Measurements from ENCODE around the gene ATP8A1. TPM values are rescaled to one million over a fixed set of nuclear protein-coding genes. Genes with fewer than 3 reads are reported as not detected.

ATP8A1 gene
- polyA plus RNA-seq, 1 donor from 2014 or later: 45.8 TPM

- TF ChIP-seq SMC3 (conservative IDR thresholded peaks at IDR 0.05; ENCODE audit: poor library complexity): no peak
- TF ChIP-seq, protein P1, sequence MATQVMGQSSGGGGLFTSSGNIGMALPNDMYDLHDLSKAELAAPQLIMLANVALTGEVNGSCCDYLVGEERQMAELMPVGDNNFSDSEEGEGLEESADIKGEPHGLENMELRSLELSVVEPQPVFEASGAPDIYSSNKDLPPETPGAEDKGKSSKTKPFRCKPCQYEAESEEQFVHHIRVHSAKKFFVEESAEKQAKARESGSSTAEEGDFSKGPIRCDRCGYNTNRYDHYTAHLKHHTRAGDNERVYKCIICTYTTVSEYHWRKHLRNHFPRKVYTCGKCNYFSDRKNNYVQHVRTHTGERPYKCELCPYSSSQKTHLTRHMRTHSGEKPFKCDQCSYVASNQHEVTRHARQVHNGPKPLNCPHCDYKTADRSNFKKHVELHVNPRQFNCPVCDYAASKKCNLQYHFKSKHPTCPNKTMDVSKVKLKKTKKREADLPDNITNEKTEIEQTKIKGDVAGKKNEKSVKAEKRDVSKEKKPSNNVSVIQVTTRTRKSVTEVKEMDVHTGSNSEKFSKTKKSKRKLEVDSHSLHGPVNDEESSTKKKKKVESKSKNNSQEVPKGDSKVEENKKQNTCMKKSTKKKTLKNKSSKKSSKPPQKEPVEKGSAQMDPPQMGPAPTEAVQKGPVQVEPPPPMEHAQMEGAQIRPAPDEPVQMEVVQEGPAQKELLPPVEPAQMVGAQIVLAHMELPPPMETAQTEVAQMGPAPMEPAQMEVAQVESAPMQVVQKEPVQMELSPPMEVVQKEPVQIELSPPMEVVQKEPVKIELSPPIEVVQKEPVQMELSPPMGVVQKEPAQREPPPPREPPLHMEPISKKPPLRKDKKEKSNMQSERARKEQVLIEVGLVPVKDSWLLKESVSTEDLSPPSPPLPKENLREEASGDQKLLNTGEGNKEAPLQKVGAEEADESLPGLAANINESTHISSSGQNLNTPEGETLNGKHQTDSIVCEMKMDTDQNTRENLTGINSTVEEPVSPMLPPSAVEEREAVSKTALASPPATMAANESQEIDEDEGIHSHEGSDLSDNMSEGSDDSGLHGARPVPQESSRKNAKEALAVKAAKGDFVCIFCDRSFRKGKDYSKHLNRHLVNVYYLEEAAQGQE (IDR thresholded peaks at IDR 0.05; ENCODE audit: borderline replicate concordance): no peak
- TF ChIP-seq, protein P2, sequence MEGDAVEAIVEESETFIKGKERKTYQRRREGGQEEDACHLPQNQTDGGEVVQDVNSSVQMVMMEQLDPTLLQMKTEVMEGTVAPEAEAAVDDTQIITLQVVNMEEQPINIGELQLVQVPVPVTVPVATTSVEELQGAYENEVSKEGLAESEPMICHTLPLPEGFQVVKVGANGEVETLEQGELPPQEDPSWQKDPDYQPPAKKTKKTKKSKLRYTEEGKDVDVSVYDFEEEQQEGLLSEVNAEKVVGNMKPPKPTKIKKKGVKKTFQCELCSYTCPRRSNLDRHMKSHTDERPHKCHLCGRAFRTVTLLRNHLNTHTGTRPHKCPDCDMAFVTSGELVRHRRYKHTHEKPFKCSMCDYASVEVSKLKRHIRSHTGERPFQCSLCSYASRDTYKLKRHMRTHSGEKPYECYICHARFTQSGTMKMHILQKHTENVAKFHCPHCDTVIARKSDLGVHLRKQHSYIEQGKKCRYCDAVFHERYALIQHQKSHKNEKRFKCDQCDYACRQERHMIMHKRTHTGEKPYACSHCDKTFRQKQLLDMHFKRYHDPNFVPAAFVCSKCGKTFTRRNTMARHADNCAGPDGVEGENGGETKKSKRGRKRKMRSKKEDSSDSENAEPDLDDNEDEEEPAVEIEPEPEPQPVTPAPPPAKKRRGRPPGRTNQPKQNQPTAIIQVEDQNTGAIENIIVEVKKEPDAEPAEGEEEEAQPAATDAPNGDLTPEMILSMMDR (IDR thresholded peaks at IDR 0.05; ENCODE audit: poor library complexity, severe bottlenecking): no peak
- no peaks in the 10 kb centered on the region for H3K27me3 ChIP-seq (ENCODE audit: insufficient read depth, low read depth, low read length)
- no peak overlapping the region for H2AFZ ChIP-seq (ENCODE audit: low read depth, low read length)
- H3K4me2 ChIP-seq (ENCODE audit: low read length): no peak overlapping the region
- no peak overlapping the region for H3K9ac ChIP-seq (ENCODE audit: low read length)
- H3K27ac ChIP-seq (ENCODE audit: low read length): no peak overlapping the region
- H3K4me3 ChIP-seq (ENCODE audit: low read length): no peak overlapping the region
- no peaks in the 10 kb centered on the region for H3K9me3 ChIP-seq (ENCODE audit: low read length)
- no peaks in the 10 kb centered on the region for H3K79me2 ChIP-seq (replicated peaks; ENCODE audit: insufficient read depth, low read length)
- no peaks in the 10 kb centered on the region for H3K36me3 ChIP-seq (ENCODE audit: insufficient read depth, low read length)
- H4K20me1 ChIP-seq (ENCODE audit: insufficient read depth): no peaks in the 10 kb centered on the region
- no peaks in the 10 kb centered on the region for H3F3A ChIP-seq (ENCODE audit: insufficient read depth, low read length, poor library complexity, severe bottlenecking)
- H3K9me2 ChIP-seq (ENCODE audit: insufficient read depth, low read length): no peaks in the 10 kb centered on the region
Observed at GRCh38 chr4:42554072-42554471, 102.8 kb downstream of the ATP8A1 start.

DNA sequence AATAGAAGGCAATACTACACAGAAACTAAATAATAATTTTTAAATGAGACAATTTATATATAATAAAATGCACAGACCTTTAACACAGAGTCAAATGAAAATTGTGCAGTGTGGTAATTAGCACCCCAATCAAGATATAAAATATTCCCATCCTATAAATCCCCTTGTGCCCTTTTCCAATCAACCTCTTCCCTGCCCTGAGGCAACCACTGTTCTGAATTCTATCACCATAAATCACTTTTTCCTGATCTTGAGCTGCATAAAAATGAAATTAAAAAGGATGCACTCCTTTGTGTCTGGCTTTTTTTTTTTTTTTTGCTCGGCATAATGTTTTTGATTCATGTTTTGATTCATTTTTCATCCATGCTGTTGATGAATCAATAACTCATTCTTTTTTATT is 107.0 kb downstream of the ATP8A1 start:
- no peaks in the 10 kb centered on the region for H3K9me3 ChIP-seq (ENCODE audit: low read length)
- H4K20me1 ChIP-seq (ENCODE audit: insufficient read depth): no peaks in the 10 kb centered on the region
- no peak overlapping the region for H3K4me3 ChIP-seq (ENCODE audit: low read length)
- H3K27me3 ChIP-seq (ENCODE audit: insufficient read depth, low read depth, low read length): no peaks in the 10 kb centered on the region
- H3F3A ChIP-seq (ENCODE audit: insufficient read depth, low read length, poor library complexity, severe bottlenecking): no peaks in the 10 kb centered on the region
- H3K36me3 ChIP-seq (ENCODE audit: insufficient read depth, low read length): no peaks in the 10 kb centered on the region
- no peaks in the 10 kb centered on the region for H3K79me2 ChIP-seq (replicated peaks; ENCODE audit: insufficient read depth, low read length)
- H2AFZ ChIP-seq (ENCODE audit: low read depth, low read length): no peak overlapping the region
- no peak overlapping the region for H3K9ac ChIP-seq (ENCODE audit: low read length)
- H3K27ac ChIP-seq (ENCODE audit: low read length): no peak overlapping the region
- TF ChIP-seq MXI1 (conservative IDR thresholded peaks at IDR 0.05; ENCODE audit: poor library complexity, severe bottlenecking): no peak
- no peak for TF ChIP-seq EP300 (conservative IDR thresholded peaks at IDR 0.05; ENCODE audit: poor library complexity, severe bottlenecking)
- TF ChIP-seq RAD21 (conservative IDR thresholded peaks at IDR 0.05): no peak
- TF ChIP-seq, protein P2 (IDR thresholded peaks at IDR 0.05; ENCODE audit: poor library complexity, severe bottlenecking): no peak
- TF ChIP-seq TAF1 (IDR thresholded peaks at IDR 0.05; ENCODE audit: low read depth): no peak
- no peak for TF ChIP-seq POLR2AphosphoS5 (IDR thresholded peaks at IDR 0.05)
- no peak for TF ChIP-seq EZH2 (IDR thresholded peaks at IDR 0.05; ENCODE audit: borderline replicate concordance, insufficient read depth, low read length, poor library complexity, severe bottlenecking)
- no peak for TF ChIP-seq SMC3 (conservative IDR thresholded peaks at IDR 0.05; ENCODE audit: poor library complexity)
- TF ChIP-seq, protein P1 (IDR thresholded peaks at IDR 0.05; ENCODE audit: borderline replicate concordance): no peak
- H3K9me2 ChIP-seq (ENCODE audit: insufficient read depth, low read length): no peaks in the 10 kb centered on the region
- H3K4me2 ChIP-seq (ENCODE audit: low read length): no peak overlapping the region
